IMR-90 (cell line): ENCODE data around the gene IP6K2. TPM values are rescaled to one million over a fixed set of nuclear protein-coding genes. Genes with fewer than 3 reads are reported as not detected.

Experiments
- ATAC-seq: fragments of 200-7000 bp; cut with Tn5 transposase; 2 replicates; pipeline ENCODE4 v1.9.1; 2020; ENCODE audit warnings: low read depth, mild to moderate bottlenecking, moderate library complexity
- BruUV-seq: library from RNA; stranded (reverse); fragments of 400-500 nt; replicated peaks from 2 replicates; lab custom pipeline; 2021; lab: Mats Ljungman, UMichigan
- CTCF ChIA-PET: fragments of 300-600 bp; formaldehyde crosslinking; extraction: SDS; loops from one replicate; lab custom pipeline; 2021; ENCODE audit warnings: antibody characterized with exemption; lab: Yijun Ruan, JAX
- POLR2A ChIA-PET: fragments of 300-600 bp; sonication (Branson Sonifier 250); formaldehyde crosslinking; loops from one replicate; lab custom pipeline; 2022; ENCODE audit warnings: antibody characterized with exemption; ENCODE audit not compliant: unreplicated experiment; lab: Charles Lee
- DNase-seq: peaks from one replicate; pipeline ENCODE4 v3.0.0; 2013
- H2AFZ ChIP-seq: replicated peaks from 2 replicates; pipeline ENCODE3; 2013; ENCODE audit warnings: low read length, mild to moderate bottlenecking; ENCODE audit not compliant: poor library complexity
- H2AK5ac ChIP-seq: 2 replicates; pipeline ENCODE4 v1.6.1; 2013; ENCODE audit warnings: low read depth, low read length, inconsistent platforms
- H2AK9ac ChIP-seq: replicated peaks from 2 replicates; pipeline ENCODE3; 2013; ENCODE audit warnings: mild to moderate bottlenecking, low read depth, low read length, moderate library complexity; ENCODE audit not compliant: poor library complexity
- H2BK120ac ChIP-seq: 2 replicates; pipeline ENCODE4 v1.6.1; 2013; ENCODE audit warnings: low read depth, low read length, inconsistent platforms
- H2BK15ac ChIP-seq: 3 replicates; pipeline ENCODE4 v1.6.1; 2013; ENCODE audit warnings: low read depth, low read length, inconsistent platforms
- H2BK20ac ChIP-seq: 2 replicates; pipeline ENCODE4 v1.6.1; 2013; ENCODE audit warnings: low read depth, mild to moderate bottlenecking, inconsistent platforms, low read length, moderate library complexity
- H2BK5ac ChIP-seq: 2 replicates; pipeline ENCODE4 v1.6.1; 2013; ENCODE audit warnings: mild to moderate bottlenecking, low read depth, low read length, inconsistent platforms; ENCODE audit not compliant: poor library complexity, severe bottlenecking
- H3K14ac ChIP-seq: replicated peaks from 2 replicates; pipeline ENCODE4 v1.6.1; 2013; ENCODE audit warnings: low read depth, low read length, inconsistent platforms
- H3K18ac ChIP-seq: 2 replicates; pipeline ENCODE4 v1.6.1; 2013; ENCODE audit warnings: low read depth, low read length, control low read depth
- H3K23ac ChIP-seq: 2 replicates; pipeline ENCODE4 v1.6.1; 2013; ENCODE audit warnings: low read depth, low read length, inconsistent platforms
- H3K27ac ChIP-seq: 2 replicates; pipeline ENCODE4 v1.5.1; 2013; ENCODE audit warnings: mild to moderate bottlenecking, control low read depth, low read length; ENCODE audit not compliant: insufficient read depth
- H3K27me3 ChIP-seq: 2 replicates; pipeline ENCODE4 v1.6.1; 2013; ENCODE audit warnings: low read length; ENCODE audit not compliant: control insufficient read depth, insufficient read depth
- H3K36me3 ChIP-seq: 2 replicates; pipeline ENCODE4 v1.6.1; 2013; ENCODE audit warnings: low read length, mixed read lengths; ENCODE audit not compliant: control insufficient read depth, insufficient read depth
- H3K4ac ChIP-seq: 2 replicates; pipeline ENCODE4 v1.6.1; 2013; ENCODE audit warnings: low read depth, low read length, inconsistent platforms
- H3K4me1 ChIP-seq: 2 replicates; pipeline ENCODE4 v1.6.1; 2013; ENCODE audit warnings: low read length, mixed read lengths; ENCODE audit not compliant: control insufficient read depth, insufficient read depth
- H3K4me2 ChIP-seq: 2 replicates; pipeline ENCODE4 v1.6.1; 2013; ENCODE audit warnings: low read depth, mild to moderate bottlenecking, control low read depth, low read length, moderate library complexity
- H3K4me3 ChIP-seq: 2 replicates; pipeline ENCODE4 v1.5.1; 2013; ENCODE audit warnings: low read depth, mild to moderate bottlenecking, control low read depth, low read length, moderate library complexity; ENCODE audit not compliant: insufficient read depth
- H3K56ac ChIP-seq: 2 replicates; pipeline ENCODE4 v1.6.1; 2013; ENCODE audit warnings: low read length, inconsistent platforms; ENCODE audit not compliant: insufficient read depth; ENCODE audit errors: extremely low read depth
- H3K79me1 ChIP-seq, 2 experiments: 2 replicates each; pipeline ENCODE4 v1.6.1; 2013; ENCODE audit warnings: low read length in 2 of 2, inconsistent platforms in 1 of 2, low read depth in 1 of 2
- H3K9ac ChIP-seq: 2 replicates; pipeline ENCODE4 v1.6.1; 2013; ENCODE audit warnings: low read depth, low read length, control low read depth
- H3K9me1 ChIP-seq: 2 replicates; pipeline ENCODE4 v1.6.1; 2013; ENCODE audit warnings: low read length, inconsistent platforms; ENCODE audit not compliant: insufficient read depth
- H3K9me3 ChIP-seq: 2 replicates; pipeline ENCODE4 v1.6.1; 2013; ENCODE audit warnings: low read length; ENCODE audit not compliant: control insufficient read depth, insufficient read depth
- H4K20me1 ChIP-seq: 2 replicates; pipeline ENCODE4 v1.6.1; 2013; ENCODE audit warnings: low read length, inconsistent platforms; ENCODE audit not compliant: insufficient read depth
- H4K5ac ChIP-seq: 2 replicates; pipeline ENCODE4 v1.6.1; 2013; ENCODE audit warnings: mild to moderate bottlenecking, low read depth, low read length, control low read depth
- H4K8ac ChIP-seq, 2 experiments: 2 replicates each; pipeline ENCODE4 v1.6.1; 2013; ENCODE audit warnings: low read depth in 2 of 2, low read length in 2 of 2, control low read depth in 1 of 2, inconsistent platforms in 1 of 2
- H4K91ac ChIP-seq: 2 replicates; pipeline ENCODE4 v1.6.1; 2013; ENCODE audit warnings: low read depth, low read length, inconsistent platforms; ENCODE audit not compliant: insufficient read depth
- BHLHE40 ChIP-seq: fragments of 150-350 bp; IDR thresholded peaks from 2 replicates; pipeline ENCODE4 v1.6.1; 2016; ENCODE audit warnings: mild to moderate bottlenecking, low read depth, low read length
- CEBPB ChIP-seq: IDR thresholded peaks from 2 replicates; pipeline ENCODE4 v1.6.1; 2012; ENCODE audit warnings: low read depth, low read length, improper control_type of control experiment
- CHD1 ChIP-seq: IDR thresholded peaks from 2 replicates; pipeline ENCODE4 v1.6.1; 2012; ENCODE audit warnings: low read depth, low read length, improper control_type of control experiment
- FOS ChIP-seq: fragments of 150-350 bp; IDR thresholded peaks from 2 replicates; pipeline ENCODE4 v1.6.1; 2016; ENCODE audit warnings: low read depth, low read length
- MAZ ChIP-seq: IDR thresholded peaks from 2 replicates; pipeline ENCODE4 v1.6.1; 2012; ENCODE audit warnings: low read depth, mild to moderate bottlenecking, low read length, improper control_type of control experiment, moderate library complexity, borderline replicate concordance
- MXI1 ChIP-seq: IDR thresholded peaks from 2 replicates; pipeline ENCODE4 v1.6.1; 2012; ENCODE audit warnings: low read depth, mild to moderate bottlenecking, low read length, moderate library complexity, borderline replicate concordance
- NFE2L2 ChIP-seq: fragments of 150-350 bp; IDR thresholded peaks from 2 replicates; pipeline ENCODE4 v1.6.1; 2016; ENCODE audit warnings: low read depth, mild to moderate bottlenecking, low read length
- POLR2A ChIP-seq: IDR thresholded peaks from 2 replicates; pipeline ENCODE4 v1.6.1; 2012; ENCODE audit warnings: mild to moderate bottlenecking, low read depth, low read length
- RAD21 ChIP-seq: IDR thresholded peaks from 2 replicates; pipeline ENCODE4 v1.6.1; 2012; ENCODE audit warnings: low read length, improper control_type of control experiment
- RCOR1 ChIP-seq: IDR thresholded peaks from 2 replicates; pipeline ENCODE4 v1.6.1; 2012; ENCODE audit warnings: mild to moderate bottlenecking, low read length, improper control_type of control experiment; ENCODE audit not compliant: insufficient replicate concordance
- RFX5 ChIP-seq: IDR thresholded peaks from 2 replicates; pipeline ENCODE4 v1.8.0; 2012; ENCODE audit warnings: low read depth, mild to moderate bottlenecking, low read length, moderate library complexity
- SMC3 ChIP-seq: fragments of 150-350 bp; IDR thresholded peaks from 2 replicates; pipeline ENCODE4 v1.6.1; 2016; ENCODE audit warnings: low read depth, mild to moderate bottlenecking, antibody characterized with exemption, low read length, moderate library complexity
- WGBS, 2 experiments: methylation state at CpG; one replicate each; pipeline versions ENCODE4 v1.1.5 to v1.1.7; 2013; ENCODE audit warnings: missing lambda C conversion rate in 2 of 2; ENCODE audit not compliant: insufficient read length in 1 of 2; ENCODE audit errors: extremely low coverage in 2 of 2; 5-methylcytosine and 5-hydroxymethylcytosine counted together
- dilution Hi-C: fragments of 300-500 bp; cut with HindIII; formaldehyde crosslinking; loops from one replicate; pipeline ENCODE4 v1.14.3; 2018; ENCODE audit warnings: low sequenced_read_pairs; ENCODE audit not compliant: unreplicated experiment
- in situ Hi-C: fragments of 300-500 bp; cut with MboI; formaldehyde crosslinking; loops from 3 replicates; pipeline ENCODE4 v1.14.3; 2019; ENCODE audit warnings: low sequenced_read_pairs, inconsistent platforms, mixed read lengths
- intact Hi-C: fragments of 100-400 bp; cut with micrococcal nuclease; formaldehyde crosslinking; loops from 2 replicates; pipeline ENCODE4 v1.10.0; 2022
- polyA plus RNA-seq, 3 experiments: library from polyadenylated mRNA; depleted of rRNA; stranded (reverse); fragments of >200 nt; gene quantifications; 2 replicates each; pipeline ENCODE4 v1.2.3, GENCODE V29; 2012; ENCODE audit warnings: low replicate concordance in 1 of 3
- total RNA-seq: library from RNA; depleted of rRNA; stranded (reverse); fragments of >200 nt; gene quantifications from 2 replicates; pipeline ENCODE4 v1.2.3, GENCODE V29; 2012
- TF ChIP-seq, protein P1 (sequence below): fragments of 150-350 bp; IDR thresholded peaks from 2 replicates; pipeline ENCODE4 v1.6.1; 2016; ENCODE audit warnings: low read depth, mild to moderate bottlenecking, low read length, moderate library complexity, borderline replicate concordance
- TF ChIP-seq, protein P2 (sequence below): fragments of 150-350 bp; IDR thresholded peaks from 2 replicates; pipeline ENCODE4 v1.6.1; 2017; ENCODE audit warnings: mild to moderate bottlenecking, antibody characterized with exemption, low read length, low read depth

The IP6K2 gene
- total and polyA plus RNA-seq, 2 of the 4 experiments (the other 2 are of a cell fraction) = 73.7 to 169 TPM

DNA sequence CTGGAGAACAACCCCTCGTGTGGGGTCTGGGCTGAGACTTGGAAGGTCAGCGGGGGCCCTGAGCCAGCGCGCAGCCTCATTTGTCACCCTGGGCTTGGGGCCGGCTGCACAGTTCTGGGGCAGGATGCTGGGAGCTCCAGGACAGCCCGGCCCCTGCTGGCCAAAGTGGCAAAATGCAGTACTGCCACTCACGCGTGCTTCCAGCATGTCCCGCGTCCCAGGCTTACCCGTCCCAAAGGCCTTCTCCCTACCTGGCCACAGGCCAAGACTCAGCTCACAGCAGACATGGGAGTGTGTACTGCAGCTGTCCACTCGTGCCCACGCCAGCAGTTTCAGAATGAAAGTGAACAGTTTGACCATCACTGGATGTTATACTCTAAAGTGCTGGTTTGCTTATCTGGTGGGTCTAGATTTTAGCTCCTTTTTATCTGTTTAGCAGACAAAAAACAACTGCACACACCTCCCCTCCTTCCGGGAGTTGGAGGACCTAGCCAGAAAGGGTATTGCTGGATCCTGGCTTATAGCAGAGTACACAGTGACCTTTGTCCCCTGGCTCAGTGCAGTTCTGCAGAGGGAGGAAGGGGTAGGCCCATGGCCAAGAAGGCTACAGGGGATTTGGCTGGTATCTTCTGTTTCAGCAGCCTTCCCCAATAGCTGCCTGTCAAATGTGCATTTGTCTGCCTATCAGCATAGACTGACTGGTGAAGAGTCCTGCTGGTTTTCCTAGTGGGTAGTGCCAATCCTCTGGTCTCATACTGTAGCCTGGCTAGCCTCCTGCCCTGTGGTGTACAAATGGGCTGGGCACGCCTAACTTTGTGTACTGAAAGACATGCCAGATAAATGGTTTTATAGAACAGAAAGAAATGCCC, 23.2 kb upstream of the IP6K2 start:
- no peak overlapping the region for H3K18ac ChIP-seq
- BruUV-seq = no TSS peak
- ChIA-PET POLR2A (no interaction called here), CTCF (interaction anchor here (0.6 to 1.7 kb wide), 16 partner anchors 9 to 53 kb away, joined by 3 to 7 read pairs (median 4); partner anchors contain the start of gene IP6K2)
- no peaks in the 10 kb centered on the region; the same call in 1 of the 2 replicates for H4K20me1 ChIP-seq
- WGBS, 2 experiments = 14% methylated on average over 10 of the region's 15 CpGs; no CpG with 5 or more reads in 1 of the 2 experiments
- peak overlapping the region; percentile 83 for H2AK5ac ChIP-seq
- H2BK20ac ChIP-seq = no peak overlapping the region
- H2AFZ ChIP-seq = peak overlapping the region; percentile 90
- in situ Hi-C loops = no loop called here
- no peak overlapping the region for H2BK120ac ChIP-seq
- 0 out of 2 replicates have a peak, but pooled peaks cover 3% of the 10 kb centered on the region for H3K9me1 ChIP-seq
- peak overlapping the region; percentile 53 for H3K4ac ChIP-seq
- no peaks in the 10 kb centered on the region for H3K36me3 ChIP-seq
- DNase-seq = peak; percentile 75
- intact Hi-C loops = loop anchor here (1.0 kb wide), 1 partner anchor 77 kb away; no protein-coding TSS in a partner anchor
- peak overlapping the region; percentile 41; the same call in 1 of the 2 replicates for H4K91ac ChIP-seq
- H3K4me2 ChIP-seq = peak overlapping the region; percentile 73
- no peak overlapping the region for H3K27ac ChIP-seq
- dilution Hi-C loops = no loop called here
- H4K5ac ChIP-seq = no peak overlapping the region
- H4K8ac ChIP-seq = peak overlapping the region; percentile 7 to 76; a peak in 3 of 4 replicates
- no peak overlapping the region for H3K4me3 ChIP-seq
- no peaks in the 10 kb centered on the region for H3K79me1 ChIP-seq
- peak overlapping the region; percentile 87; the same call in 1 of the 3 replicates for H2BK15ac ChIP-seq
- H3K9ac ChIP-seq = peak overlapping the region; percentile 44; the same call in 1 of the 2 replicates
- peaks cover 13% of the 10 kb centered on the region; the same call in 1 of the 2 replicates for H3K4me1 ChIP-seq
- peak overlapping the region; percentile 10; the same call in 1 of the 2 replicates for H3K23ac ChIP-seq
- H2BK5ac ChIP-seq = no peak overlapping the region
- H3K9me3 ChIP-seq = no peaks in the 10 kb centered on the region
- peak overlapping the region; percentile 44 for H3K14ac ChIP-seq
- ATAC-seq = peak; percentile 99
- no peaks in the 10 kb centered on the region for H3K27me3 ChIP-seq
- H2AK9ac ChIP-seq = peak overlapping the region; percentile 93
- H3K56ac ChIP-seq = no peak overlapping the region
- TF ChIP-seq MAZ (no peak), BHLHE40 (peak; percentile 66), FOS (no peak), NFE2L2 (no peak), RFX5 (no peak), MXI1 (peak; percentile 89), RCOR1 (no peak), CEBPB (no peak), POLR2A (no peak), CHD1 (no peak), RAD21 (peak; percentile 68), SMC3 (peak; percentile 41)
- TF ChIP-seq, protein P1, sequence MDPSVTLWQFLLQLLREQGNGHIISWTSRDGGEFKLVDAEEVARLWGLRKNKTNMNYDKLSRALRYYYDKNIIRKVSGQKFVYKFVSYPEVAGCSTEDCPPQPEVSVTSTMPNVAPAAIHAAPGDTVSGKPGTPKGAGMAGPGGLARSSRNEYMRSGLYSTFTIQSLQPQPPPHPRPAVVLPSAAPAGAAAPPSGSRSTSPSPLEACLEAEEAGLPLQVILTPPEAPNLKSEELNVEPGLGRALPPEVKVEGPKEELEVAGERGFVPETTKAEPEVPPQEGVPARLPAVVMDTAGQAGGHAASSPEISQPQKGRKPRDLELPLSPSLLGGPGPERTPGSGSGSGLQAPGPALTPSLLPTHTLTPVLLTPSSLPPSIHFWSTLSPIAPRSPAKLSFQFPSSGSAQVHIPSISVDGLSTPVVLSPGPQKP = no peak
- TF ChIP-seq, protein P2, sequence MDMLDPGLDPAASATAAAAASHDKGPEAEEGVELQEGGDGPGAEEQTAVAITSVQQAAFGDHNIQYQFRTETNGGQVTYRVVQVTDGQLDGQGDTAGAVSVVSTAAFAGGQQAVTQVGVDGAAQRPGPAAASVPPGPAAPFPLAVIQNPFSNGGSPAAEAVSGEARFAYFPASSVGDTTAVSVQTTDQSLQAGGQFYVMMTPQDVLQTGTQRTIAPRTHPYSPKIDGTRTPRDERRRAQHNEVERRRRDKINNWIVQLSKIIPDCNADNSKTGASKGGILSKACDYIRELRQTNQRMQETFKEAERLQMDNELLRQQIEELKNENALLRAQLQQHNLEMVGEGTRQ = 0 out of 2 replicates have a peak, but pooled peaks have one; percentile 0
